Measurements from ENCODE around the gene LKAAEAR1. TPM values are rescaled to one million over a fixed set of nuclear protein-coding genes. Genes with fewer than 3 reads are reported as not detected.

The LKAAEAR1 gene
- total and polyA plus RNA-seq, 2 of the 13 experiments (the other 11 are each of a cell fraction or from before 2014, with no cell fraction given) = not detected

- TF ChIP-seq CSRNP2 (CRISPR knock-in tag; conservative IDR thresholded peaks at IDR 0.05; ENCODE audit: low read depth) (no peak), FOXK1 (CRISPR knock-in tag; IDR thresholded peaks at IDR 0.05; ENCODE audit: borderline replicate concordance, low read depth) (no peak), BRF2 (CRISPR knock-in tag; IDR thresholded peaks at IDR 0.05) (no peak), NBN (conservative IDR thresholded peaks at IDR 0.05) (no peak), PATZ1 (CRISPR knock-in tag; IDR thresholded peaks at IDR 0.05) (peak; percentile 59), SETDB1 (CRISPR knock-in tag; IDR thresholded peaks at IDR 0.05; ENCODE audit: borderline replicate concordance) (no peak), PAWR (CRISPR knock-in tag; IDR thresholded peaks at IDR 0.05; ENCODE audit: borderline replicate concordance) (no peak), HOMEZ (CRISPR knock-in tag; IDR thresholded peaks at IDR 0.05; ENCODE audit: low read depth) (peak; percentile 83; the same call in 1 of the 2 replicates), RXRA (CRISPR knock-in tag; IDR thresholded peaks at IDR 0.05) (peak; percentile 76; the same call in 1 of the 2 replicates), ZNF556 (CRISPR knock-in tag; IDR thresholded peaks at IDR 0.05; ENCODE audit: borderline replicate concordance) (peak; percentile 56; the same call in 1 of the 2 replicates), TAF1 (CRISPR knock-in tag; IDR thresholded peaks at IDR 0.05) (no peak), SIN3B (IDR thresholded peaks at IDR 0.05; ENCODE audit: low read length) (no peak), HHEX (CRISPR knock-in tag; IDR thresholded peaks at IDR 0.05) (0 out of 2 replicates have a peak, but pooled peaks have one; percentile 11), PRDM10 (CRISPR knock-in tag; IDR thresholded peaks at IDR 0.05; ENCODE audit: low read depth) (no peak), CEBPB (IDR thresholded peaks at IDR 0.05; ENCODE audit: borderline replicate concordance, low read depth, low read length) (no peak), ZNF691 (CRISPR knock-in tag; IDR thresholded peaks at IDR 0.05; ENCODE audit: borderline replicate concordance, low read depth) (peak; percentile 84; the same call in 1 of the 2 replicates)
These were observed 31.0 kb downstream of the LKAAEAR1 start (continued) for GRCh38 chr20:64052987-64053840.

Measured in HepG2 (cell line).